Type B pancreatic cell (in vitro differentiated cells): Measurements from ENCODE around the gene LGR6. TPM values are rescaled to one million over a fixed set of nuclear protein-coding genes. Genes with fewer than 3 reads are reported as not detected.

ENCODE experiments used
- DNase-seq: peaks from one replicate; pipeline ENCODE4 v3.0.0; 2021; ENCODE audit warnings: mixed read lengths; ENCODE audit not compliant: unreplicated experiment; ENCODE audit errors: extremely low spot score
- H3K27ac Mint-ChIP-seq: 2 replicates; pipeline ENCODE4 v1.8.0; 2021; ENCODE audit warnings: mild to moderate bottlenecking, mixed read lengths
- H3K27me3 Mint-ChIP-seq: 2 replicates; pipeline ENCODE4 v1.8.0; 2021; ENCODE audit warnings: mixed read lengths
- H3K36me3 Mint-ChIP-seq: 2 replicates; pipeline ENCODE4 v1.8.0; 2021; ENCODE audit warnings: mixed read lengths
- H3K4me1 Mint-ChIP-seq: one replicate; pipeline ENCODE4 v1.8.0; 2021; ENCODE audit warnings: mixed read lengths; ENCODE audit not compliant: unreplicated experiment
- H3K4me3 Mint-ChIP-seq: 2 replicates; pipeline ENCODE4 v1.8.0; 2021; ENCODE audit warnings: mild to moderate bottlenecking, mixed read lengths
- H3K9me3 Mint-ChIP-seq: 2 replicates; pipeline ENCODE4 v1.8.0; 2021; ENCODE audit warnings: mixed read lengths
- CTCF ChIP-seq: fragments of 200-600 bp; sonication (generic); conservative IDR thresholded peaks from 2 replicates; pipeline ENCODE4 v1.5.0; 2021; ENCODE audit warnings: antibody characterized with exemption, mild to moderate bottlenecking
- total RNA-seq: library from RNA; stranded (reverse); gene quantifications from 2 replicates; pipeline ENCODE4 v1.2.1, GENCODE V29; 2021; ENCODE audit warnings: low replicate concordance

LGR6 gene
- total RNA-seq, 1 donor from 2014 or later, result 2.8 TPM

DNA sequence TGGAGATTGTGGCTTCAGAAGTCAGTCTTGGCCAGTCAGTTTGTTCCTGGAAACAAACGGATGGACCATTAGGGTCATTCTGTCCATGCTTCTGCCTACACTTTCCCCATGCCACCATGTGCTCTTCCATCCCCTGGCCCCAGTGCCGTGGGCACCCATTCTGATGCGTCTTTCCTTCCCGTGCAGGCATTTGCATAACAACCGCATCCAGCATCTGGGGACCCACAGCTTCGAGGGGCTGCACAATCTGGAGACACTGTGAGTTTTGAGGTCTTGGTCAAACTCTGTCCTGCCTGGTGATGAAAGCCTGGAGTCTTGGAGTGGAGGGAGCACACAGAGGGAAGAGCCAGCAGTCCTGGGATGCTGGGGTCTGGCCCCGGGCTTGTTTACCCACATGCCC is 87.0 kb downstream of the LGR6 start:
- H3K4me3 Mint-ChIP-seq, result no peak overlapping the region
- H3K36me3 Mint-ChIP-seq, result no peaks in the 10 kb centered on the region
- no peak for TF ChIP-seq CTCF
- H3K9me3 Mint-ChIP-seq, result peaks cover 6% of the 10 kb centered on the region
- H3K4me1 Mint-ChIP-seq, result peaks cover 31% of the 10 kb centered on the region
- no peak for DNase-seq
- H3K27me3 Mint-ChIP-seq, result peaks cover 58% of the 10 kb centered on the region
- H3K27ac Mint-ChIP-seq, result no peak overlapping the region

GRCh38 chr1:202281316-202282024 is 87.9 kb downstream of the LGR6 start:
- H3K9me3 Mint-ChIP-seq, result peaks cover 6% of the 10 kb centered on the region
- peaks cover 31% of the 10 kb centered on the region for H3K4me1 Mint-ChIP-seq
- H3K27me3 Mint-ChIP-seq, result peaks cover 60% of the 10 kb centered on the region
- no peak overlapping the region for H3K27ac Mint-ChIP-seq
- H3K4me3 Mint-ChIP-seq, result no peak overlapping the region
- TF ChIP-seq CTCF, result no peak
- H3K36me3 Mint-ChIP-seq, result no peaks in the 10 kb centered on the region
- DNase-seq, result no peak

GRCh38 chr1:202282025-202282371 is 88.4 kb downstream of the LGR6 start:
- H3K27ac Mint-ChIP-seq, result peak overlapping the region; percentile 7
- H3K27me3 Mint-ChIP-seq, result peaks cover 60% of the 10 kb centered on the region
- H3K9me3 Mint-ChIP-seq, result peaks cover 6% of the 10 kb centered on the region
- peaks cover 34% of the 10 kb centered on the region for H3K4me1 Mint-ChIP-seq
- no peak overlapping the region for H3K4me3 Mint-ChIP-seq
- no peaks in the 10 kb centered on the region for H3K36me3 Mint-ChIP-seq
- no peak for DNase-seq
- no peak for TF ChIP-seq CTCF

- Mint-ChIP-seq H3K36me3 (no peaks in the 10 kb centered on the region), H3K27ac (peak overlapping the region; percentile 32), H3K9me3 (peaks cover 6% of the 10 kb centered on the region), H3K4me1 (peaks cover 38% of the 10 kb centered on the region), H3K27me3 (peaks cover 66% of the 10 kb centered on the region), H3K4me3 (no peak overlapping the region)
- DNase-seq, result no peak
- no peak for TF ChIP-seq CTCF
Observed at GRCh38 chr1:202282596-202283283, 89.1 kb downstream of the LGR6 start.

DNA sequence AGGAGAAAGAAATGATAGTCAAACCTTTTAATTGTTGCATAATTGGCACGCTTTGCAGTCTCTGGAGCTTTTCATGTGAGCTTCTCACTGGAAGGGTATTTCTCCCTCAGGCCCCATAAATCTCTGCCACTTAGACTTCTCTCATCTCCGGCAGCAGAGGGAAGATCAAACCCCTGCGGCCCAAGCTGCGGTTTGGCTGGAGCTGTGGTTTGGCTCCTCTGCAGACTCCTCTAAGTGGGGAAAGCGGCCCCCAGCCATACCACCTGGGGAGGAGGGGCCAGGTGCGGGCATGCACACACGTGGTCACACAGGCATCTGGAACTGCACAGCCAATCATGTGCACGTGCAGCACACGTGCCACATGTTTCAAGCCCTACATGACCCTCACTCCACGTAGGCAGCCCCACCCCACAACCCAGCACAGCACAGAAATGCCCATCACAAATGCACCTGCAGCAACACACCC is 89.8 kb downstream of the LGR6 start:
- Mint-ChIP-seq H3K4me3 (no peak overlapping the region), H3K27ac (peak overlapping the region; percentile 32), H3K4me1 (peaks cover 38% of the 10 kb centered on the region), H3K9me3 (no peaks in the 10 kb centered on the region), H3K36me3 (no peaks in the 10 kb centered on the region), H3K27me3 (peaks cover 66% of the 10 kb centered on the region)
- no peak for TF ChIP-seq CTCF
- DNase-seq, result no peak
